IPS DF 6.9 (cell line): ENCODE measurements around the gene USP46.

Experiments used
- DNase-seq: peaks from one replicate; pipeline ENCODE4 v3.0.0-alpha.2; 2013; ENCODE audit warnings: low read depth, low spot score
- H3K27ac ChIP-seq: one replicate; pipeline ENCODE4 v1.5.1; 2013; ENCODE audit warnings: low read length, control low read depth
- H3K27me3 ChIP-seq: 2 replicates; pipeline ENCODE4 v1.6.1; 2013; ENCODE audit warnings: mild to moderate bottlenecking, low read length; ENCODE audit not compliant: control insufficient read depth, insufficient read depth
- H3K36me3 ChIP-seq: 2 replicates; pipeline ENCODE4 v1.6.1; 2013; ENCODE audit warnings: low read length; ENCODE audit not compliant: control insufficient read depth, insufficient read depth
- H3K4me1 ChIP-seq: 2 replicates; pipeline ENCODE4 v1.6.1; 2013; ENCODE audit warnings: low read length; ENCODE audit not compliant: control insufficient read depth, insufficient read depth
- H3K4me3 ChIP-seq: 2 replicates; pipeline ENCODE4 v1.5.1; 2013; ENCODE audit warnings: mild to moderate bottlenecking, low read length
- H3K9me3 ChIP-seq: 2 replicates; pipeline ENCODE4 v1.6.1; 2013; ENCODE audit warnings: low read length, inconsistent platforms; ENCODE audit not compliant: control insufficient read depth, insufficient read depth
- WGBS: extraction: QIAGEN DNeasy Blood & Tissue Kit; methylation state at CpG from one replicate; pipeline ENCODE4 v1.1.7; 2013; ENCODE audit warnings: mixed read lengths, missing lambda C conversion rate; ENCODE audit not compliant: insufficient read length, insufficient coverage; 5-methylcytosine and 5-hydroxymethylcytosine counted together

Gene USP46

GRCh38 chr4:52641854-52642563 is 17.1 kb downstream of the USP46 start:
- Histone ChIP-seq H3K4me1 (peaks cover 3% of the 10 kb centered on the region; the same call in 1 of the 2 replicates), H3K27ac (no peak overlapping the region), H3K36me3 (no peaks in the 10 kb centered on the region), H3K4me3 (no peak overlapping the region), H3K27me3 (no peaks in the 10 kb centered on the region), H3K9me3 (no peaks in the 10 kb centered on the region)
- no peak for DNase-seq
- WGBS, result no CpG with 5 or more reads among the region's 3 CpGs

DNA sequence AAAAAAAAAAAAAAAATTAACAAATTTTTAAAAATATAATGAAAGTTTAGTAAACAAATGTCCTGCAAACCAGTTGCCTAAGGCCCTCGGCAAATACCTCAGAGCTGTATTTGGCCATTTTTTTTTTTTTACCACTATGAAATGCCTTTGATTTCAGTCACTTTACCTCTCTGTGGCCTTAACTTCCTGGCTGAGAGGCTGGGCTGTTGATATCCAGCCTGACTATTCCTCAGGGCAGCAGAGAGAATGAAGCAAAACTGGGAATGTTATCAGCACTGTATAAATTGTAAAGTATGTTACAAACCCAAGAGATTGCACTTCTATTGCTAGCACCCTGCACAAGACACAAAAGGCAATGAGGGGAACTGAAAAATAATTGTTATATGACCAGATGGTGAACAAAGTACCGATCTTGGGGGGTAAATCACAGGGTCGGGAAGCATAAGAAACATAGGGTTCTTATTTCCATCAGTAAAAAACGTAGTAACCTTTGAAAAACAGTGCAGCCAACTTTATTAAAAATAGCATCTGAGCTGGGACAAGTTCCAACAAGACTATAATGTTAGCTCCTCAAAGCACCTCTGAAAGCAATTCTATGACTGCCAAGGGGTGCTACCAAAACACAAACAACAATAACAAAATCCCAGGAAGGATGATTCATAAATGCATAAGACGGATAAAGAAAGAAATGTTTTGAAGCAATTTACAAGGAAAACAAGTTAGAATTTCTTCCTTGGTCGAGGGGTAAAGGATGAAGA is 18.1 kb downstream of the USP46 start:
- Histone ChIP-seq H3K36me3 (no peaks in the 10 kb centered on the region), H3K27me3 (no peaks in the 10 kb centered on the region), H3K9me3 (no peaks in the 10 kb centered on the region), H3K27ac (no peak overlapping the region), H3K4me1 (peaks cover 3% of the 10 kb centered on the region; the same call in 1 of the 2 replicates), H3K4me3 (no peak overlapping the region)
- WGBS, result no CpG with 5 or more reads among the region's 6 CpGs
- no peak for DNase-seq

DNA sequence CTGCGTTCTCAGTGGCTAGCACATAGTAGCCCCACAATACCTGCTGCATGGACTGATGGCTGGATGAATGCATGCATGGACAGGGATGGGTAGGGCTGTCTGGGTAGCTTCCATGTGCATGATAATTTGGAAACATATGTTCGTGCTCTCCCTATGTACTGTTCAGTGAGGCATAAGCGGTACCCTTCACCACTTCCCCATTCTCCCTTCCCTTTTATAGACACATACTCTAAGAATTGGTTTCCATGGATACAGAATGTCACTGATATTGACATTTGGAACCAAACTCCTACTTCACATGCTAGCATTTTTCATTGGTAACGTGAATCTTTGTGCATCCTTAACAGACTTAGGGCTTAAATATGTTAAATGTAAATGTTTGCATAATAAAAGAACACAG is 20.4 kb downstream of the USP46 start:
- Histone ChIP-seq H3K27me3 (no peaks in the 10 kb centered on the region), H3K36me3 (no peaks in the 10 kb centered on the region), H3K4me3 (no peak overlapping the region), H3K27ac (no peak overlapping the region), H3K4me1 (0 out of 2 replicates have a peak, but pooled peaks cover 1% of the 10 kb centered on the region), H3K9me3 (no peaks in the 10 kb centered on the region; the same call in 1 of the 2 replicates)
- DNase-seq, result no peak
- WGBS, result no CpG with 5 or more reads among the region's 4 CpGs

- Histone ChIP-seq H3K4me1 (0 out of 2 replicates have a peak, but pooled peaks cover 2% of the 10 kb centered on the region), H3K27ac (no peak overlapping the region), H3K36me3 (no peaks in the 10 kb centered on the region), H3K4me3 (no peak overlapping the region), H3K27me3 (no peaks in the 10 kb centered on the region), H3K9me3 (no peaks in the 10 kb centered on the region; the same call in 1 of the 2 replicates)
- DNase-seq, result no peak
- no CpG with 5 or more reads among the region's 2 CpGs for WGBS
These were observed 22.0 kb downstream of the USP46 start for GRCh38 chr4:52637116-52637515.

DNA sequence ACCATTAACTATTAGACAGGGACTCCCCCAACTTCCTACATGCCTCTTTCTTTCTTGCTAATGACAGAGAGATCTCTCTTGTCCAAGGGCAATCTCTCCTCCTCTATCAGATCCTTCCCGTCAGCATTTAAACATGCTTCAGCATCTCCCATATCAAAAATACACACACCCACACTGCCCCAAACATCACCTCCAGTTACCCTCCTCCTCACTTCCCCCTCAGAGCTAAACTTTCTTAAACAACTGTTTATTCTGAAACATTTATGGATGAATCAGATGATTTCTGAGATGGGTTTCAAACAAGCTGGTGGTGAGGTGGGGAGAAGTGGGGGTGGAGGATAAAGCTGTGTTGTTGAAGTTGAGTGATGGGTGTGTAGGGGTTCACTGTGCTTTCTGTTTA is 23.5 kb downstream of the USP46 start:
- WGBS, result no CpG with 5 or more reads among the region's 1 CpG

DNA sequence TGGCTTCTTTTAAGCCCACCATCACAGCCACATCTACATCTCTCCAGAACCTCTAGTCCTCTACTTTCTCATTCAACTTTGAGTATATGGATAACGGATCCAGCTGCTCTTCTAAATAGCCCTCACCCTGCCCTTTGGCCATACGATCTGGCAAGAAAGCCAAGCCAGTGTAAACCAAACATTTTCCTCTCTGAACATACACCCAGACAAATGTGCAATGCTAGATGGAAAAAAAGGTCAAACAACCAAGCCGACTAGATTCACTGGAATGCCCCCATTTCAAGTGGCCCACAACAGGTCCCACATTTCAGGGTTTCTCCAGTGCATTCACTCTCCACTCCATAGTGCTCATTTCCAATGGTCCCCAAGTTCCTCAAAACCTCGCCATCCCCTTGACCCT is 24.0 kb downstream of the USP46 start:
- no peak overlapping the region for H3K4me3 ChIP-seq
- H3K4me1 ChIP-seq, result 0 out of 2 replicates have a peak, but pooled peaks cover 2% of the 10 kb centered on the region
- H3K36me3 ChIP-seq, result no peaks in the 10 kb centered on the region
- no CpG with 5 or more reads among the region's 4 CpGs for WGBS
- no peak overlapping the region for H3K27ac ChIP-seq
- DNase-seq, result no peak
- no peaks in the 10 kb centered on the region for H3K27me3 ChIP-seq
- no peaks in the 10 kb centered on the region; the same call in 1 of the 2 replicates for H3K9me3 ChIP-seq

More for the DNA sequence above, 23.5 kb downstream of the USP46 start:
- Histone ChIP-seq H3K9me3 (no peaks in the 10 kb centered on the region; the same call in 1 of the 2 replicates), H3K4me3 (no peak overlapping the region), H3K27ac (no peak overlapping the region), H3K27me3 (no peaks in the 10 kb centered on the region), H3K36me3 (no peaks in the 10 kb centered on the region), H3K4me1 (0 out of 2 replicates have a peak, but pooled peaks cover 2% of the 10 kb centered on the region)
- no peak for DNase-seq

DNA sequence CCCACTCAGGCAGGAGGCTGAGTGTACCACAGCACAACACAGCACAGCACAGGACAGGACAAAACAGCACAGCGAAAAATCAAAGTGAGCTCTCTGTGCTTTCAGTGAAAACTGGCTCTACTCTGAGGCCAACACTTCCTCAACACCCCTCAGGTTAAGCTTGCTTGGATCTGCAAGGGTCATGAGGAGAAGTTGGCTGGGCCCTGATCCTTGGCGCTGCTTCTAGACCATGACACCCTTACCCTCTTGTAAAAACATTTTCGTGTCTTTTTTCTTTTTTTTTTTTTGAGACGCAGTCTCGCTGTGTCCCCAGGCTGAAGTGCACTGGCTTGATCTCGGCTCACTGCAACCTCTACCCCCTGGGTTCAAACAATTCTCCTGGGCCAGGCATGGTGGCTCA is 25.3 kb downstream of the USP46 start:
- Histone ChIP-seq H3K36me3 (no peaks in the 10 kb centered on the region), H3K27ac (no peak overlapping the region), H3K9me3 (no peaks in the 10 kb centered on the region; the same call in 1 of the 2 replicates), H3K27me3 (no peaks in the 10 kb centered on the region), H3K4me1 (0 out of 2 replicates have a peak, but pooled peaks cover 2% of the 10 kb centered on the region), H3K4me3 (no peak overlapping the region)
- no CpG with 5 or more reads among the region's 6 CpGs for WGBS
- DNase-seq, result no peak

- Histone ChIP-seq H3K27me3 (no peaks in the 10 kb centered on the region), H3K9me3 (no peaks in the 10 kb centered on the region), H3K4me1 (0 out of 2 replicates have a peak, but pooled peaks cover 2% of the 10 kb centered on the region), H3K27ac (no peak overlapping the region), H3K4me3 (no peak overlapping the region), H3K36me3 (no peaks in the 10 kb centered on the region; the same call in 1 of the 2 replicates)
- no peak for DNase-seq
- no CpG with 5 or more reads among the region's 2 CpGs for WGBS
These were observed 30.1 kb downstream of the USP46 start for GRCh38 chr4:52628974-52629373.

DNA sequence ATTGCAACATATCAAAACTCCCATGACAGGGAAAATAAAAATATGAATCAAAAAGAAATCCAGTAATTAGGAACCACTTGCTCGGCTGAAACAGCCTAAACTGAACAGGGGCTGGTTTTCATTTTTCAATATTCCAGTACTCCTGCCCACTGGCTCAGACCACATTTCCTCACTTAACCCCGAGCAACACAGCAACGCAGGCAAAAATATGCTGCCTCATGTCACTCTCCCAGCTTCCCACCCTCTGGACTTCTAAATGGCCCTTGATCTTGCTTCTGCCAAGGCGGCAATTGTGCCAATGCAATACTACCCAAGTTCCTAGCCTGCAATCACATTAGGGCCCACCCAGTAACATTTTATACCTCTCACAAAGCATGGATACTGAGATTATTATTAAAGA is 30.6 kb downstream of the USP46 start:
- WGBS, result no CpG with 5 or more reads among the region's 4 CpGs
- no peak overlapping the region for H3K27ac ChIP-seq
- no peaks in the 10 kb centered on the region for H3K9me3 ChIP-seq
- DNase-seq, result no peak
- H3K27me3 ChIP-seq, result no peaks in the 10 kb centered on the region
- H3K4me1 ChIP-seq, result no peaks in the 10 kb centered on the region
- no peaks in the 10 kb centered on the region; the same call in 1 of the 2 replicates for H3K36me3 ChIP-seq
- no peak overlapping the region for H3K4me3 ChIP-seq

GRCh38 chr4:52627876-52628275 is 31.2 kb downstream of the USP46 start:
- no peak for DNase-seq
- Histone ChIP-seq H3K4me1 (no peaks in the 10 kb centered on the region), H3K27ac (no peak overlapping the region), H3K36me3 (peaks cover 1% of the 10 kb centered on the region; the same call in 1 of the 2 replicates), H3K9me3 (no peaks in the 10 kb centered on the region), H3K27me3 (no peaks in the 10 kb centered on the region), H3K4me3 (no peak overlapping the region)
- no CpG with 5 or more reads among the region's 7 CpGs for WGBS
